Measurements from ENCODE around the gene TMEM131.

TMEM131 gene

GRCh38 chr2:97751752-97752151 is 244.0 kb downstream of the TMEM131 start:
- peak; percentile 54 for DNase-seq (ENCODE audit: low read depth)
- H3K4me3 ChIP-seq (ENCODE audit: low read depth, low read length) = no peak overlapping the region
- TF ChIP-seq MAX (IDR thresholded peaks at IDR 0.05; ENCODE audit: low read depth, low read length) (peak; percentile 12; the same call in 1 of the 2 replicates), MYC (IDR thresholded peaks at IDR 0.05; ENCODE audit: low read depth, low read length) (no peak)
- TF ChIP-seq, protein P1, sequence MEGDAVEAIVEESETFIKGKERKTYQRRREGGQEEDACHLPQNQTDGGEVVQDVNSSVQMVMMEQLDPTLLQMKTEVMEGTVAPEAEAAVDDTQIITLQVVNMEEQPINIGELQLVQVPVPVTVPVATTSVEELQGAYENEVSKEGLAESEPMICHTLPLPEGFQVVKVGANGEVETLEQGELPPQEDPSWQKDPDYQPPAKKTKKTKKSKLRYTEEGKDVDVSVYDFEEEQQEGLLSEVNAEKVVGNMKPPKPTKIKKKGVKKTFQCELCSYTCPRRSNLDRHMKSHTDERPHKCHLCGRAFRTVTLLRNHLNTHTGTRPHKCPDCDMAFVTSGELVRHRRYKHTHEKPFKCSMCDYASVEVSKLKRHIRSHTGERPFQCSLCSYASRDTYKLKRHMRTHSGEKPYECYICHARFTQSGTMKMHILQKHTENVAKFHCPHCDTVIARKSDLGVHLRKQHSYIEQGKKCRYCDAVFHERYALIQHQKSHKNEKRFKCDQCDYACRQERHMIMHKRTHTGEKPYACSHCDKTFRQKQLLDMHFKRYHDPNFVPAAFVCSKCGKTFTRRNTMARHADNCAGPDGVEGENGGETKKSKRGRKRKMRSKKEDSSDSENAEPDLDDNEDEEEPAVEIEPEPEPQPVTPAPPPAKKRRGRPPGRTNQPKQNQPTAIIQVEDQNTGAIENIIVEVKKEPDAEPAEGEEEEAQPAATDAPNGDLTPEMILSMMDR (IDR thresholded peaks at IDR 0.05; ENCODE audit: low read depth, low read length) = no peak

DNA sequence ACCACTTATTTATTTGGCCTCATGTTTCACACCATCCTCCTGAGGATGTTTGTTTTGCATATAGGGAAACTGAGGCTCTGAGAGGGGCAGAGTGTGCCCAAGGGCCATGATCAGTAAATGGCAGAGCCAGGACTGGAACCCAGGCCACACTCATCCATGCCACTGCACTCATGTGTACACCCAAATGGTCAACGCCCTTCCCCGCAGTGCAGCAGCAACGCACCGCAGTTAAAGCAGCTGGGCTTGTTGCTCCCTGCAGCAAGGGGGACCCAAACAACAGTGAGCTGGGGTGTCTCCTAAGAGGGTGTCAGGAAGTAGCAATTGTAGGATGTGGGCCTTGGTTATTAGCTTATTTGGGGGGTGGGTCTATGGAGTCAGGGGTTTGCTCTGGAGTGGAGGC is 245.7 kb downstream of the TMEM131 start:
- TF ChIP-seq MAX (IDR thresholded peaks at IDR 0.05; ENCODE audit: low read depth, low read length) (no peak), POLR2A (IDR thresholded peaks at IDR 0.05; ENCODE audit: extremely low read depth, insufficient read length) (no peak), MYC (IDR thresholded peaks at IDR 0.05; ENCODE audit: low read depth, low read length) (no peak)
- TF ChIP-seq, protein P1 (IDR thresholded peaks at IDR 0.05; ENCODE audit: low read depth, low read length) = no peak
- no peak for DNase-seq (ENCODE audit: low read depth)

GRCh38 chr2:97749581-97749980 is 246.2 kb downstream of the TMEM131 start:
- no peak for DNase-seq (ENCODE audit: low read depth)
- TF ChIP-seq MAX (IDR thresholded peaks at IDR 0.05; ENCODE audit: low read depth, low read length) (no peak), MYC (IDR thresholded peaks at IDR 0.05; ENCODE audit: low read depth, low read length) (no peak), POLR2A (IDR thresholded peaks at IDR 0.05; ENCODE audit: extremely low read depth, insufficient read length) (no peak)
- TF ChIP-seq, protein P1 (IDR thresholded peaks at IDR 0.05; ENCODE audit: low read depth, low read length) = no peak
- H3K4me3 ChIP-seq (ENCODE audit: low read depth, low read length) = no peak overlapping the region

More for the DNA sequence above, 245.7 kb downstream of the TMEM131 start:
- no peak overlapping the region for H3K4me3 ChIP-seq (ENCODE audit: low read depth, low read length)

GRCh38 chr2:97747716-97748115 is 248.0 kb downstream of the TMEM131 start:
- DNase-seq (ENCODE audit: low read depth) = no peak
- TF ChIP-seq POLR2A (IDR thresholded peaks at IDR 0.05; ENCODE audit: extremely low read depth, insufficient read length) (no peak), MAX (IDR thresholded peaks at IDR 0.05; ENCODE audit: low read depth, low read length) (no peak), MYC (IDR thresholded peaks at IDR 0.05; ENCODE audit: low read depth, low read length) (no peak)
- TF ChIP-seq, protein P1 (IDR thresholded peaks at IDR 0.05; ENCODE audit: low read depth, low read length) = no peak
- H3K4me3 ChIP-seq (ENCODE audit: low read depth, low read length) = no peak overlapping the region

GRCh38 chr2:97747285-97747684 is 248.5 kb downstream of the TMEM131 start:
- DNase-seq (ENCODE audit: low read depth) = peak; percentile 19
- no peak for TF ChIP-seq MAX (IDR thresholded peaks at IDR 0.05; ENCODE audit: low read depth, low read length)
- TF ChIP-seq, protein P1 (IDR thresholded peaks at IDR 0.05; ENCODE audit: low read depth, low read length) = no peak
- no peak for TF ChIP-seq POLR2A (IDR thresholded peaks at IDR 0.05; ENCODE audit: extremely low read depth, insufficient read length)
- no peak overlapping the region for H3K4me3 ChIP-seq (ENCODE audit: low read depth, low read length)

All from NB4 (cell line).